ENCODE measurements around the gene MAEA.

The MAEA gene

GRCh38 chr4:1300466-1301455, 11.1 kb downstream of the MAEA start:
- DNase-seq (ENCODE audit: low spot score) = no peak

- no peak for DNase-seq (ENCODE audit: low spot score)
Observed at GRCh38 chr4:1302159-1302558, 12.5 kb downstream of the MAEA start.

GRCh38 chr4:1305261-1305711, 15.6 kb downstream of the MAEA start:
- DNase-seq (ENCODE audit: low spot score) = no peak

GRCh38 chr4:1305781-1306455, 16.2 kb downstream of the MAEA start:
- DNase-seq (ENCODE audit: low spot score) = no peak

- DNase-seq (ENCODE audit: low spot score) = no peak
Observed at GRCh38 chr4:1307951-1308735, 18.5 kb downstream of the MAEA start.

- DNase-seq (ENCODE audit: low spot score) = no peak
Observed at GRCh38 chr4:1309261-1310010, 19.7 kb downstream of the MAEA start.

- no peak for DNase-seq (ENCODE audit: low spot score)
Observed at GRCh38 chr4:1310031-1310795, 20.5 kb downstream of the MAEA start.

GRCh38 chr4:1310796-1311631, 21.3 kb downstream of the MAEA start:
- no peak for DNase-seq (ENCODE audit: low spot score)

- no peak for DNase-seq (ENCODE audit: low spot score)
Observed at GRCh38 chr4:1312821-1313640, 23.3 kb downstream of the MAEA start.

GRCh38 chr4:1315306-1315705, 25.6 kb downstream of the MAEA start:
- DNase-seq (ENCODE audit: low spot score) = no peak

GRCh38 chr4:1315836-1316536, 26.3 kb downstream of the MAEA start:
- no peak for DNase-seq (ENCODE audit: low spot score)

GRCh38 chr4:1316537-1317168, 27.0 kb downstream of the MAEA start:
- no peak for DNase-seq (ENCODE audit: low spot score)

GRCh38 chr4:1317177-1318045, 27.7 kb downstream of the MAEA start:
- DNase-seq (ENCODE audit: low spot score) = no peak

- DNase-seq (ENCODE audit: low spot score) = no peak
Observed at GRCh38 chr4:1318046-1318375, 28.3 kb downstream of the MAEA start.

- peak; percentile 25 for DNase-seq (ENCODE audit: low spot score)
Observed at GRCh38 chr4:1318488-1319213, 29.0 kb downstream of the MAEA start.

GRCh38 chr4:1321486-1321885, 31.8 kb downstream of the MAEA start:
- no peak for DNase-seq (ENCODE audit: low spot score)
